HL-60 (cell line): ENCODE results near the gene SCN3B.

ENCODE experiments used
- DNase-seq, 2 experiments: peaks; one replicate each; pipeline ENCODE4 v3.0.0-alpha.2; 2010 to 2020; ENCODE audit warnings: low read depth in 1 of 2, low spot score in 1 of 2
- H3K27ac ChIP-seq: fragments of 250-450 bp; sonication (Bioruptor Pico); replicated peaks from 2 replicates; pipeline ENCODE4 v1.5.1; 2020; ENCODE audit warnings: mild to moderate bottlenecking, moderate library complexity
- H3K27me3 ChIP-seq: fragments of 250-450 bp; sonication (Bioruptor Pico); 2 replicates; pipeline ENCODE4 v1.5.1; 2021; ENCODE audit warnings: mild to moderate bottlenecking, moderate library complexity; ENCODE audit not compliant: insufficient read depth, poor library complexity, severe bottlenecking
- H3K4me3 ChIP-seq: replicated peaks from 2 replicates; pipeline ENCODE4 v1.5.1; 2011; ENCODE audit warnings: mild to moderate bottlenecking, control low read depth, low read length; ENCODE audit not compliant: insufficient read depth
- GABPA ChIP-seq: IDR thresholded peaks from 2 replicates; pipeline ENCODE4 v1.6.1; 2012; ENCODE audit warnings: low read depth
- POLR2AphosphoS5 ChIP-seq: IDR thresholded peaks from 2 replicates; pipeline ENCODE4 v1.6.1; 2012; ENCODE audit warnings: low read depth
- SPI1 ChIP-seq: IDR thresholded peaks from 2 replicates; pipeline ENCODE4 v1.6.1; 2012; ENCODE audit warnings: low read depth, mild to moderate bottlenecking, borderline replicate concordance
- TF ChIP-seq, protein P1 (sequence below): IDR thresholded peaks from 2 replicates; pipeline ENCODE4 v1.6.1; 2012; ENCODE audit warnings: low read depth; ENCODE audit not compliant: insufficient replicate concordance
- TF ChIP-seq, protein P2 (sequence below): IDR thresholded peaks from one replicate; pipeline ENCODE4 v1.5.1; 2011; ENCODE audit warnings: low read length, control low read depth, inconsistent platforms; ENCODE audit not compliant: insufficient read depth

SCN3B gene

DNA sequence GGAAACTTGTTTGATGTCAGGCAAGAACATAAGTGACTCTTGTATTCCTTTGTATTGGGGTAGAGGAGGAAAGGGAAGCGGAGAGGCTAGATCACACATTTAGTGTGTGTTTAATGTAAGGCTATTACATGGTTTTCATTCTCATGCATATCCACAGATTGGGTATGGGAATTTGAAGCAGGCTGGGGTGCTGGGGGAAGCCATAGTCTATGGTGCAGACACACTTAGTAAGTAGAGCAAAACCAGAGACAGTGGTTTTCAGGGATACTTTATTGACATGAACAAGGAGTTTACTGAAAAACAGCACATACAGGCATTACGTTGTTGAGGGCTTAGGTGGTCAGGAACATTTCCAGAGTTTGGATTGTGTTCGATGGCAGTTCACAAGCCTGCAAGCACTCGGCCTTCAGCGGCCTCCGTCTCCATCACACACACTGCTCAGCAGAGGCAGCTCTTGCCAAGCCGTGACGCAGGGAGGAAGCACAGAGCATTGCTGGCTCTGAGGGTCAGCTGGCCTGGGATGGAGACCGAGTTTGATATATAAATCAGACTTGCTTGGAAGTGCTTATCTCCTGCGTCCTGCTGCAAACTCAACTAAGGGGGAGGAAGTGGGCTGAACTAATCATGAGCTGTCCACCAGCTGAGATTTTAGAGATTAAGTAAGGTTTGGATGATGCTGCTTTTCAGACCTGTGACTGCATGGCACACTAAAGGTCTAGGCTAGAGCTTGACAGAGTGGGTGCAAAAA is 25.3 kb downstream of the SCN3B start:
- Histone ChIP-seq H3K27me3 (no peaks in the 10 kb centered on the region), H3K27ac (no peak overlapping the region), H3K4me3 (no peak overlapping the region)
- DNase-seq, result no peak
- no peak for TF ChIP-seq GABPA
- TF ChIP-seq, protein P1, sequence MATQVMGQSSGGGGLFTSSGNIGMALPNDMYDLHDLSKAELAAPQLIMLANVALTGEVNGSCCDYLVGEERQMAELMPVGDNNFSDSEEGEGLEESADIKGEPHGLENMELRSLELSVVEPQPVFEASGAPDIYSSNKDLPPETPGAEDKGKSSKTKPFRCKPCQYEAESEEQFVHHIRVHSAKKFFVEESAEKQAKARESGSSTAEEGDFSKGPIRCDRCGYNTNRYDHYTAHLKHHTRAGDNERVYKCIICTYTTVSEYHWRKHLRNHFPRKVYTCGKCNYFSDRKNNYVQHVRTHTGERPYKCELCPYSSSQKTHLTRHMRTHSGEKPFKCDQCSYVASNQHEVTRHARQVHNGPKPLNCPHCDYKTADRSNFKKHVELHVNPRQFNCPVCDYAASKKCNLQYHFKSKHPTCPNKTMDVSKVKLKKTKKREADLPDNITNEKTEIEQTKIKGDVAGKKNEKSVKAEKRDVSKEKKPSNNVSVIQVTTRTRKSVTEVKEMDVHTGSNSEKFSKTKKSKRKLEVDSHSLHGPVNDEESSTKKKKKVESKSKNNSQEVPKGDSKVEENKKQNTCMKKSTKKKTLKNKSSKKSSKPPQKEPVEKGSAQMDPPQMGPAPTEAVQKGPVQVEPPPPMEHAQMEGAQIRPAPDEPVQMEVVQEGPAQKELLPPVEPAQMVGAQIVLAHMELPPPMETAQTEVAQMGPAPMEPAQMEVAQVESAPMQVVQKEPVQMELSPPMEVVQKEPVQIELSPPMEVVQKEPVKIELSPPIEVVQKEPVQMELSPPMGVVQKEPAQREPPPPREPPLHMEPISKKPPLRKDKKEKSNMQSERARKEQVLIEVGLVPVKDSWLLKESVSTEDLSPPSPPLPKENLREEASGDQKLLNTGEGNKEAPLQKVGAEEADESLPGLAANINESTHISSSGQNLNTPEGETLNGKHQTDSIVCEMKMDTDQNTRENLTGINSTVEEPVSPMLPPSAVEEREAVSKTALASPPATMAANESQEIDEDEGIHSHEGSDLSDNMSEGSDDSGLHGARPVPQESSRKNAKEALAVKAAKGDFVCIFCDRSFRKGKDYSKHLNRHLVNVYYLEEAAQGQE, result no peak
- no peak for TF ChIP-seq SPI1
- TF ChIP-seq, protein P2, sequence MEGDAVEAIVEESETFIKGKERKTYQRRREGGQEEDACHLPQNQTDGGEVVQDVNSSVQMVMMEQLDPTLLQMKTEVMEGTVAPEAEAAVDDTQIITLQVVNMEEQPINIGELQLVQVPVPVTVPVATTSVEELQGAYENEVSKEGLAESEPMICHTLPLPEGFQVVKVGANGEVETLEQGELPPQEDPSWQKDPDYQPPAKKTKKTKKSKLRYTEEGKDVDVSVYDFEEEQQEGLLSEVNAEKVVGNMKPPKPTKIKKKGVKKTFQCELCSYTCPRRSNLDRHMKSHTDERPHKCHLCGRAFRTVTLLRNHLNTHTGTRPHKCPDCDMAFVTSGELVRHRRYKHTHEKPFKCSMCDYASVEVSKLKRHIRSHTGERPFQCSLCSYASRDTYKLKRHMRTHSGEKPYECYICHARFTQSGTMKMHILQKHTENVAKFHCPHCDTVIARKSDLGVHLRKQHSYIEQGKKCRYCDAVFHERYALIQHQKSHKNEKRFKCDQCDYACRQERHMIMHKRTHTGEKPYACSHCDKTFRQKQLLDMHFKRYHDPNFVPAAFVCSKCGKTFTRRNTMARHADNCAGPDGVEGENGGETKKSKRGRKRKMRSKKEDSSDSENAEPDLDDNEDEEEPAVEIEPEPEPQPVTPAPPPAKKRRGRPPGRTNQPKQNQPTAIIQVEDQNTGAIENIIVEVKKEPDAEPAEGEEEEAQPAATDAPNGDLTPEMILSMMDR, result no peak
- TF ChIP-seq POLR2AphosphoS5, result no peak; the same call in 1 of the 2 replicates

DNA sequence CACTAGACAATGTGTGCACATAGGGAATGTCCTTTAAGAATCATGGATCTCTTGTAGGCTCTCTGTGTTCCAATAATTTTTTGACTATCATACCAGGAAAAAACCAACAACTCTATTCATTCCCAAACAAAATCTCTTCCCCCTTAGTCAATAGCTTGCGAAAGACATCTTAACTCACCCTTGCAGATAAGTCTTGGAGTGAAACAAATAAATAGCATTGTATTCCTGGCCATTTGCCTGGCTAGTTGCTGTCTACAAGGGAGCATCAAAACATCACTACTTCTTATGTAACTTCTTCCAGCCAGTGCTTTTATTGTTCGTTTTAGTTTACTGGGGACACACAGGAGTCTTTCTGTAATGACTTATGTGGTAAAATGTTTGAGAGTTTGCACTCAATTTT is 29.4 kb downstream of the SCN3B start:
- TF ChIP-seq GABPA (no peak), POLR2AphosphoS5 (no peak), SPI1 (no peak)
- TF ChIP-seq, protein P2, result no peak
- TF ChIP-seq, protein P1, result no peak
- DNase-seq, result no peak
- H3K4me3 ChIP-seq, result no peak overlapping the region
- H3K27me3 ChIP-seq, result no peaks in the 10 kb centered on the region
- no peak overlapping the region for H3K27ac ChIP-seq

DNA sequence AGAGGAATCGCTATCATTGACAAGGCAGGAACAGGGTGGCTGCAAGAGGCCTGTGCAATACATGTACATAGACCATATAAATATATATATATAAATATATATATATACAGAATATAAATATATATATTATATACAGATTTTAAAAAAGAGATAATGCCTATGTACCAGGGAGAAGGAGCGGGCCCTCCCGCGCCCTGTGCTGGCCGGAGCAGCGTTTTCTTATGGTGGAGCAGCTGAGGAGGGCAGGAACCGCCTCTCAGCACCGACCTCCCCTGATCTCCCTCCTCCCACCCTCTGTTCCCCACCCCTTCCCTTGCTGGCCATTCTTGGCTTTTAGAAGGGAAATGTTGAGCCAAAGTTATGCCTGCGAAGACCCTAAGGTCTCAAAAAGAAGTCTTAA is 31.8 kb downstream of the SCN3B start:
- H3K4me3 ChIP-seq, result no peak overlapping the region
- DNase-seq, result no peak
- TF ChIP-seq SPI1, result no peak
- no peak for TF ChIP-seq GABPA
- TF ChIP-seq, protein P2, result no peak
- TF ChIP-seq POLR2AphosphoS5, result no peak
- H3K27me3 ChIP-seq, result no peaks in the 10 kb centered on the region
- H3K27ac ChIP-seq, result no peak overlapping the region
